ENCODE results near the gene PCK2. TPM values are rescaled to one million over a fixed set of nuclear protein-coding genes. Genes with fewer than 3 reads are reported as not detected.

The PCK2 gene
- total RNA-seq, 4 donors from 2014 or later = 15.4 to 29.0 (median 21.0) TPM

- no peak overlapping the region for H3K4me3 ChIP-seq (ENCODE audit: low read depth, poor library complexity, severe bottlenecking)
- no peak for DNase-seq (ENCODE audit: low spot score in 2 of 2)
- TF ChIP-seq CTCF (IDR thresholded peaks at IDR 0.05) (no peak), POLR2A (IDR thresholded peaks at IDR 0.05) (no peak)
- intact Hi-C loops (cut with DNase I; ENCODE audit: low total_unique reads) = no loop called here
- 79 to 84% methylated on average over 15 of the region's 15 CpGs for WGBS, 2 donors
Observed at GRCh38 chr14:24064856-24065255, 29.3 kb upstream of the PCK2 start.

- intact Hi-C loops (cut with DNase I; ENCODE audit: low total_unique reads) = no loop called here
- TF ChIP-seq CTCF (IDR thresholded peaks at IDR 0.05) = no peak
- TF ChIP-seq POLR2A (IDR thresholded peaks at IDR 0.05) = no peak
- no peak overlapping the region for H3K4me3 ChIP-seq (ENCODE audit: low read depth, poor library complexity, severe bottlenecking)
- WGBS, 2 donors = 82 to 92% methylated on average over 8 of the region's 8 CpGs
- DNase-seq (ENCODE audit: low spot score in 2 of 2) = no peak
Observed at GRCh38 chr14:24065408-24065807, 28.7 kb upstream of the PCK2 start.

- no peak overlapping the region for H3K4me3 ChIP-seq (ENCODE audit: low read depth, poor library complexity, severe bottlenecking)
- TF ChIP-seq POLR2A (IDR thresholded peaks at IDR 0.05) = no peak
- TF ChIP-seq CTCF (IDR thresholded peaks at IDR 0.05) = no peak
- no peak for DNase-seq (ENCODE audit: low spot score in 2 of 2)
- WGBS, 2 donors = 89 to 90% methylated on average over 8 of the region's 8 CpGs
- intact Hi-C loops (cut with DNase I; ENCODE audit: low total_unique reads) = no loop called here
Observed at GRCh38 chr14:24066496-24067132, 27.5 kb upstream of the PCK2 start.

- no peak for DNase-seq (ENCODE audit: low spot score in 2 of 2)
- intact Hi-C loops (cut with DNase I; ENCODE audit: low total_unique reads) = no loop called here
- WGBS, 2 donors = 92 to 95% methylated on average over 12 of the region's 12 CpGs
- TF ChIP-seq CTCF (IDR thresholded peaks at IDR 0.05) (no peak), POLR2A (IDR thresholded peaks at IDR 0.05) (no peak)
- H3K4me3 ChIP-seq (ENCODE audit: low read depth, poor library complexity, severe bottlenecking) = no peak overlapping the region
Observed at GRCh38 chr14:24067133-24068082, 26.7 kb upstream of the PCK2 start.

GRCh38 chr14:24068711-24069410, 25.2 kb upstream of the PCK2 start:
- WGBS, 2 donors = 86 to 87% methylated on average over 9 of the region's 10 CpGs
- intact Hi-C loops (cut with DNase I; ENCODE audit: low total_unique reads) = no loop called here
- DNase-seq (ENCODE audit: low spot score in 2 of 2) = no peak
- no peak overlapping the region for H3K4me3 ChIP-seq (ENCODE audit: low read depth, poor library complexity, severe bottlenecking)
- TF ChIP-seq POLR2A (IDR thresholded peaks at IDR 0.05) (no peak), CTCF (IDR thresholded peaks at IDR 0.05) (no peak)

Measured in lower leg skin (tissue), 4 donors.